AML-193 (cell line): ENCODE data around the gene GRK2.
"Not testable (repeated sequence)": the region's sequence is repeated elsewhere in the genome, so short reads cannot be mapped to it uniquely, and the experiment has no call there.

Experiments used
- DNase-seq, 2 experiments: peaks; one replicate each; lab custom pipeline; 2025; lab: John Stamatoyannopoulos, UW

GRK2 gene

GRCh38 chr11:67266449-67267187, at the start of gene GRK2:
TSS of gene GRK2 (plus strand) at chr11:67266473. CDS start at chr11:67266700, 227 bp downstream.
- DNase-seq: peak in 1 of 2 experiments; percentile 9

- DNase-seq: no peak
Measured at GRCh38 chr11:67227726-67228125, 38.5 kb upstream of the GRK2 start.

GRCh38 chr11:67230406-67230805, 35.9 kb upstream of the GRK2 start:
- no peak for DNase-seq

GRCh38 chr11:67230886-67231285, 35.4 kb upstream of the GRK2 start:
- DNase-seq: no peak

- no peak for DNase-seq
Measured at GRCh38 chr11:67233584-67234190, 32.6 kb upstream of the GRK2 start.

- DNase-seq: not testable (repeated sequence)
Measured at GRCh38 chr11:67234571-67234970, 31.7 kb upstream of the GRK2 start.

GRCh38 chr11:67237574-67237973, 28.7 kb upstream of the GRK2 start:
- DNase-seq: no peak

- DNase-seq: no peak
Measured at GRCh38 chr11:67238894-67239782, 27.1 kb upstream of the GRK2 start.

- peak; percentile 99 for DNase-seq
Measured at GRCh38 chr11:67239783-67240575, 26.3 kb upstream of the GRK2 start.

GRCh38 chr11:67240576-67241389, 25.5 kb upstream of the GRK2 start:
- DNase-seq: peak; percentile 48 to 61

- DNase-seq: no peak
Measured at GRCh38 chr11:67242548-67242947, 23.7 kb upstream of the GRK2 start.

GRCh38 chr11:67243051-67243450, 23.2 kb upstream of the GRK2 start:
- no peak for DNase-seq

- DNase-seq: no peak
Measured at GRCh38 chr11:67245046-67245445, 21.2 kb upstream of the GRK2 start.

- DNase-seq: no peak
Measured at GRCh38 chr11:67247946-67248550, 18.2 kb upstream of the GRK2 start.

- no peak for DNase-seq
Measured at GRCh38 chr11:67248653-67249052, 17.6 kb upstream of the GRK2 start.

- no peak for DNase-seq
Measured at GRCh38 chr11:67250059-67251043, 15.9 kb upstream of the GRK2 start.

- DNase-seq: no peak
Measured at GRCh38 chr11:67251841-67252240, 14.4 kb upstream of the GRK2 start.

- peak; percentile 46 to 49 for DNase-seq
Measured at GRCh38 chr11:67252831-67253239, 13.4 kb upstream of the GRK2 start.
